Measurements from ENCODE around the gene SRC.

DNA sequence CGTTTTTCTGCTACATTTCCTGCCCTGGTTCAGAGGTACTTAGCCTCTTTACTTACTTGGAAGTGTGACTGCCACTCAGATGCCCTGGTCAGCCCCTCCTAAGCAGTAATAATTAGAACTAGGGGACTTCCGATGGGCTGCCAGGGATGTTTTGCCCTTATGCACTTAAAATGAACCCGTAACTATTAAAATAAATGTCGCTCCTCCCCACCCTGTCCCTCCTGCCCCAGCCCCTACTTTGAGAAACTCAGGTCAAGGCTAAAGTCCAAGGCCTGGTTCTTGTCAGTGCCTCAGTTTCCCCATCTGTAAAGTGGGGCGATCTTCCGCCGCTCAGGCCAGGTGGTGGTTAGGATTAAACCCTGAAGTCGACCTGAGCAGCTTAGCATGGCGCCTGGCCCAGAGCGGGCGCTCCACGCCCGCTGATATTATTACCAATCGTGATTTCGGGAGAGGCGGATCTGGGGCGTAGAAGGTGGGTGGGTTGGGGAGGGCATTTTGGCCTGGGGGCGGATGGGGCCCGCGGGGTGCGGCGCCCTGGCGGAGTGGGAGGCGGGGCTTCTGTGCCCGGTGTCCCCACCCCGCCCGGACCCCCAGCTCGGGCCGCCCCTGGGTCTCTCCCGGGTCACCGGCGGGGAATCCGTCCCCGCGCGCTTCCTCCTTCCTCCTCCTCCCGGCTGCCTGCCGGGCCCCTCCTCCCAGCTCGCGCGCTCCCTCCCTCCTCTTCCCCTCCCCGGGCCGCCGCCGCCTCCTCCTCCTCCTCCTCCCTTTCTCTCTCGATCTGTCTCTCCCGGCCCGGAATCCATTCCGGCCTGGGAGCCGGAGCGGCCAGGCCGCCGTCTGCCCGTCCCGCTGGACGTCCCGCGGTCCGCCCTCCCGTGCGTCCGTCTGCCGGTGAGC, at the start of gene SRC:
- TF ChIP-seq CTCF (IDR thresholded peaks at IDR 0.05) (no peak), RAD21 (IDR thresholded peaks at IDR 0.05; ENCODE audit: low read length) (no peak), REST (IDR thresholded peaks at IDR 0.05; ENCODE audit: low read depth, low read length) (no peak), MAX (IDR thresholded peaks at IDR 0.05; ENCODE audit: low read depth) (no peak), YY1 (IDR thresholded peaks at IDR 0.05; ENCODE audit: low read depth) (no peak), MXI1 (IDR thresholded peaks at IDR 0.05; ENCODE audit: low read depth, low read length) (peak; percentile 50; the same call in 1 of the 2 replicates), JUND (IDR thresholded peaks at IDR 0.05) (no peak), RFX5 (IDR thresholded peaks at IDR 0.05; ENCODE audit: low read length) (no peak), USF2 (IDR thresholded peaks at IDR 0.05; ENCODE audit: borderline replicate concordance, low read depth, low read length) (no peak), POLR2AphosphoS5 (IDR thresholded peaks at IDR 0.05; ENCODE audit: low read depth, low read length) (peak; percentile 56), NRF1 (IDR thresholded peaks at IDR 0.05; ENCODE audit: low read depth, low read length) (no peak), CHD2 (IDR thresholded peaks at IDR 0.05; ENCODE audit: low read length, partially characterized antibody) (peak; percentile 9)
- TF ChIP-seq, protein P1, sequence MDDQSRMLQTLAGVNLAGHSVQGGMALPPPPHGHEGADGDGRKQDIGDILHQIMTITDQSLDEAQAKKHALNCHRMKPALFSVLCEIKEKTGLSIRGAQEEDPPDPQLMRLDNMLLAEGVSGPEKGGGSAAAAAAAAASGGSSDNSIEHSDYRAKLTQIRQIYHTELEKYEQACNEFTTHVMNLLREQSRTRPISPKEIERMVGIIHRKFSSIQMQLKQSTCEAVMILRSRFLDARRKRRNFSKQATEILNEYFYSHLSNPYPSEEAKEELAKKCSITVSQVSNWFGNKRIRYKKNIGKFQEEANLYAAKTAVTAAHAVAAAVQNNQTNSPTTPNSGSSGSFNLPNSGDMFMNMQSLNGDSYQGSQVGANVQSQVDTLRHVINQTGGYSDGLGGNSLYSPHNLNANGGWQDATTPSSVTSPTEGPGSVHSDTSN (IDR thresholded peaks at IDR 0.05) = 0 out of 2 replicates have a peak, but pooled peaks have one; percentile 3

Data from SK-N-SH (cell line).